Left ventricle myocardium inferior (tissue), 1 donor: ENCODE data around the gene ZNF587B. TPM values are rescaled to one million over a fixed set of nuclear protein-coding genes. Genes with fewer than 3 reads are reported as not detected.
"Not testable (repeated sequence)": the region's sequence is repeated elsewhere in the genome, so short reads cannot be mapped to it uniquely, and the experiment has no call there.

Source experiments
- DNase-seq: peaks from one replicate; pipeline ENCODE4 v3.0.0-alpha.2; 2020
- H3K27ac ChIP-seq: fragments of 200-600 bp; replicated peaks from 2 replicates; pipeline ENCODE4 v1.8.0; 2021
- H3K27me3 ChIP-seq: fragments of 200-600 bp; 2 replicates; pipeline ENCODE4 v1.8.0; 2021; ENCODE audit warnings: low read depth
- H3K36me3 ChIP-seq: fragments of 200-600 bp; 2 replicates; pipeline ENCODE4 v1.8.0; 2021
- H3K4me1 ChIP-seq: fragments of 200-600 bp; 2 replicates; pipeline ENCODE4 v1.8.0; 2021
- H3K4me3 ChIP-seq: fragments of 200-600 bp; 2 replicates; pipeline ENCODE4 v1.8.0; 2021; ENCODE audit warnings: mild to moderate bottlenecking, moderate library complexity
- H3K9me3 ChIP-seq: fragments of 200-600 bp; replicated peaks from 2 replicates; pipeline ENCODE4 v1.8.0; 2021
- intact Hi-C: fragments of 100-400 bp; cut with micrococcal nuclease; formaldehyde crosslinking; loops from one replicate; pipeline ENCODE4 v1.11.0; 2022
- total RNA-seq: library from RNA; stranded (reverse); fragmentation: NEBNext Ultra II Directional; extraction: Animal tissue kit (Norgen Biotek cat#: 25700); gene quantifications from one replicate; pipeline ENCODE4 v1.2.1, GENCODE V29; 2021
- TF ChIP-seq, protein P1 (sequence below): fragments of 200-600 bp; IDR thresholded peaks from 2 replicates; pipeline ENCODE4 v1.8.0; 2021; ENCODE audit warnings: antibody characterized with exemption, mild to moderate bottlenecking, borderline replicate concordance
- donor health status: DM: no; HTN: yes; CAD: no; lungs with severe emphysema.

Gene ZNF587B
- total RNA-seq, 1 donor from 2014 or later = 6.7 TPM

DNA sequence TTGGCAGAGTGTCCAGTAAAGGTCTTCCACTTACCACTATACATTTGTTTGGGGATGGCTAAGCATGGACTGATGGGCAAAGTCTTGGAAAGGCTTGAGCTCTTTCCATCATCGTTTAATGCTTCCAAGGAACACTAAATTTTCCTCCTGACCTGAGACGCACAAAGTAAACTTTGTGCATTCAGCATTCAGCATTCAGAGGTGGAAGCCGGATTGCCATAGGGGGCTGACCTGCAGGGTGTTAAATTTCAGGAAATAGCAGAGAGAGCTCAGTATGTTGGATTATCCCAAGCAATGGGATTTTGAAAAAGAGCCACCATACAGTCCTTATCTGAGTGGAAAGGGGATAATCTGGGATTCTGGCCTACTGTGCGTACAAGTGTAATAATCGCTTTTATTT lies 29.4 kb upstream of the ZNF587B start:
- intact Hi-C loops = no loop called here
- peaks cover 53% of the 10 kb centered on the region for H3K4me1 ChIP-seq
- no peaks in the 10 kb centered on the region for H3K9me3 ChIP-seq
- H3K4me3 ChIP-seq = no peak overlapping the region
- DNase-seq = no peak
- no peak overlapping the region for H3K27ac ChIP-seq
- H3K36me3 ChIP-seq = peaks cover 18% of the 10 kb centered on the region
- H3K27me3 ChIP-seq = no peaks in the 10 kb centered on the region
- TF ChIP-seq, protein P1, sequence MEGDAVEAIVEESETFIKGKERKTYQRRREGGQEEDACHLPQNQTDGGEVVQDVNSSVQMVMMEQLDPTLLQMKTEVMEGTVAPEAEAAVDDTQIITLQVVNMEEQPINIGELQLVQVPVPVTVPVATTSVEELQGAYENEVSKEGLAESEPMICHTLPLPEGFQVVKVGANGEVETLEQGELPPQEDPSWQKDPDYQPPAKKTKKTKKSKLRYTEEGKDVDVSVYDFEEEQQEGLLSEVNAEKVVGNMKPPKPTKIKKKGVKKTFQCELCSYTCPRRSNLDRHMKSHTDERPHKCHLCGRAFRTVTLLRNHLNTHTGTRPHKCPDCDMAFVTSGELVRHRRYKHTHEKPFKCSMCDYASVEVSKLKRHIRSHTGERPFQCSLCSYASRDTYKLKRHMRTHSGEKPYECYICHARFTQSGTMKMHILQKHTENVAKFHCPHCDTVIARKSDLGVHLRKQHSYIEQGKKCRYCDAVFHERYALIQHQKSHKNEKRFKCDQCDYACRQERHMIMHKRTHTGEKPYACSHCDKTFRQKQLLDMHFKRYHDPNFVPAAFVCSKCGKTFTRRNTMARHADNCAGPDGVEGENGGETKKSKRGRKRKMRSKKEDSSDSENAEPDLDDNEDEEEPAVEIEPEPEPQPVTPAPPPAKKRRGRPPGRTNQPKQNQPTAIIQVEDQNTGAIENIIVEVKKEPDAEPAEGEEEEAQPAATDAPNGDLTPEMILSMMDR = no peak

DNA sequence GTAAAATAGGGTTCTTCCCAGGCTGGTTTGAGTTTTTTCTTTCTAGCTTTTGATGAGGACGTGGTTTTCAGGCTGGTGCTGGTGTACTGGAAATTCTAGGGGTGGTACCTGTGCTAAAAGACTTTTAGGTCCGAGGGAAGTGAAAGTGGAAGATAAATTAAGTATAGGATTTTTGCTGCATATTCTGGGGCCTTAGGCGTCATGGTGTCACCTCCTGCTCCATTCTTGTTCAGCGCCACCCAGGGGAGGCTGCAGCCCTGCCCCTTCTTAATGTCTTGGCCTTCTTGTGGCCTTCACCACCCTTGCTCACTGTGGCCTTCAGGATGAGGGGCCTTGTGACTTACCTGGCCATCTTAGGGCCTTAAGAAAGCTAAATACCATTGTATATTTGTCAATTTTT lies 27.8 kb upstream of the ZNF587B start:
- no peaks in the 10 kb centered on the region for H3K27me3 ChIP-seq
- H3K4me3 ChIP-seq = no peak overlapping the region
- peaks cover 53% of the 10 kb centered on the region for H3K4me1 ChIP-seq
- TF ChIP-seq, protein P1 = no peak
- peaks cover 25% of the 10 kb centered on the region for H3K36me3 ChIP-seq
- H3K27ac ChIP-seq = no peak overlapping the region
- no peak for DNase-seq
- intact Hi-C loops = no loop called here
- no peaks in the 10 kb centered on the region for H3K9me3 ChIP-seq

DNA sequence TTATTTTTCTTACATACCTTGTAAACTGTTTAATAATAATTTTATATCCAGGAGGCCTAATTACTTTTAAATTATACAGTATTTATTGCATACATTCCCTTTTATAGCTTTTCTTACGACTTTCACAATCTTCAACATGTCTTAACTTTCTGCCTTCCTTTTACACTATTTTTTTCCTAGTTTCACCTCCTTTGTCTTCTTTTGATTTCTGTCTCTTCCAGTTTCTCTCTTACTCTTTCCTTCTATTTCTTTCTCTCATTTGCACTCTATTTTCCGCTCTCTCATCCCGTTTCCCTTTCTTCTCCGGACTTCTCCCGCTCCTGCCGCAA lies 26.9 kb upstream of the ZNF587B start:
- H3K4me3 ChIP-seq = peak overlapping the region; percentile 64
- peaks cover 53% of the 10 kb centered on the region for H3K4me1 ChIP-seq
- TF ChIP-seq, protein P1 = no peak
- H3K36me3 ChIP-seq = peaks cover 31% of the 10 kb centered on the region
- intact Hi-C loops = no loop called here
- no peaks in the 10 kb centered on the region for H3K9me3 ChIP-seq
- H3K27ac ChIP-seq = peak overlapping the region; percentile 71
- no peaks in the 10 kb centered on the region for H3K27me3 ChIP-seq
- no peak for DNase-seq

DNA sequence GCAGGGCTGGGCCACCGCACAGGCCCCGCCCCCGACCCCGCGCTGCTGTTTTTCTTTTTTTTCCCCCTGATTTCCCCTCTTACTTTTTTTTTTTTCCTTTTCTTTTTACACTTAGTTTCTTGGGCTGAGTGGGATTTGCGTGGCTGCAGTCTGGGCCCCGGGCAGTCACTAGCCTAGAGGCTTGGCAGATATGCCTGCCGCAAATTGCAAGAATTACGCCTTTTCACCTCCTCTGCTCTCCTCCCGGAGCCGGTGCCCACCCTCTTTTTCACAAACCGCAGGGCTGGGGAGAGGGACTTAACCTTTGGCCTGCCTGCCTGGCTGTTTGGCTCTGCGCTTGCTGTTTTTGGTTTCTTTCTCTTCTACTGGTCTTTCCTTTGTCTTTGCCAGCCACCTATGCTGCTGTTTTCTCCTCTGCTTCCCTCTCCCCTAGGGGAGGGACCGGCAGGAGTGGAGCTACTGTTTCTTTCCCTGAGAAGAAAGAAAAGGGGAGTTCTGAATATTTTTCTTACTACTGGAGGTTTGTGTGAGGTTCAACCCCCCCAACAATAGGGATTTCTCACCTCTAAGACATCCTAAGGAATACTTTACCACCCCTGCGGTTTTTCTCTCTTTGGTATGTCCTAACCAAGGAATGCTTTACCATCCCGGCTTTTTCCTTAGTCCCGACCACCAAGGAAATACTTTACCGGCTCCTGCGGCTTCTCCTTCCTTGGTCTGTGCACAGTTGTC lies 26.3 kb upstream of the ZNF587B start:
- intact Hi-C loops = no loop called here
- peaks cover 50% of the 10 kb centered on the region for H3K4me1 ChIP-seq

DNA sequence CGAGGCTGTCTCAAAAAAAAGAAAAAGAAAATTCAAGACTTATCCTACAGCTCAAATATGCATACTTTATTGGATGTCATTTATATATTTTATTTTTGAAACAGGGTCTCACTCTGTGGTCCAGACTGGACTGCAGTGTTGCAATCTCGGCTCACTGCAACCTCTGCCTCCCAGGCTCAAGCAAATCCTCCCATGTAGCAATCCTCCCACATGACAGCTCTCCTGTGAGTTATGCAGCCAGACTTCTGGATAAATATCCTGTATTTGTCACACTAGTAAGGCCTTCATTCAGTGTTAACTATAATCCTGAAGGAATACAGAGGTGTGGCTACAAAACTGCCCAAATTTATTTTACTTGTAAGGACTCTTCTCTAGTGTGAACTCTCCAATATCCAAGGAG lies 22.6 kb upstream of the ZNF587B start:
- intact Hi-C loops = no loop called here
- Histone ChIP-seq H3K27ac (no peak overlapping the region), H3K4me3 (no peak overlapping the region), H3K4me1 (peaks cover 48% of the 10 kb centered on the region), H3K36me3 (peaks cover 63% of the 10 kb centered on the region), H3K9me3 (no peaks in the 10 kb centered on the region), H3K27me3 (no peaks in the 10 kb centered on the region)
- TF ChIP-seq, protein P1 = no peak
- no peak for DNase-seq

More for the DNA sequence above, 26.3 kb upstream of the ZNF587B start:
- Histone ChIP-seq H3K9me3 (no peaks in the 10 kb centered on the region), H3K36me3 (peaks cover 35% of the 10 kb centered on the region), H3K27ac (peak overlapping the region; percentile 71), H3K4me3 (peak overlapping the region; percentile 64), H3K27me3 (no peaks in the 10 kb centered on the region)
- DNase-seq = no peak
- TF ChIP-seq, protein P1 = no peak

DNA sequence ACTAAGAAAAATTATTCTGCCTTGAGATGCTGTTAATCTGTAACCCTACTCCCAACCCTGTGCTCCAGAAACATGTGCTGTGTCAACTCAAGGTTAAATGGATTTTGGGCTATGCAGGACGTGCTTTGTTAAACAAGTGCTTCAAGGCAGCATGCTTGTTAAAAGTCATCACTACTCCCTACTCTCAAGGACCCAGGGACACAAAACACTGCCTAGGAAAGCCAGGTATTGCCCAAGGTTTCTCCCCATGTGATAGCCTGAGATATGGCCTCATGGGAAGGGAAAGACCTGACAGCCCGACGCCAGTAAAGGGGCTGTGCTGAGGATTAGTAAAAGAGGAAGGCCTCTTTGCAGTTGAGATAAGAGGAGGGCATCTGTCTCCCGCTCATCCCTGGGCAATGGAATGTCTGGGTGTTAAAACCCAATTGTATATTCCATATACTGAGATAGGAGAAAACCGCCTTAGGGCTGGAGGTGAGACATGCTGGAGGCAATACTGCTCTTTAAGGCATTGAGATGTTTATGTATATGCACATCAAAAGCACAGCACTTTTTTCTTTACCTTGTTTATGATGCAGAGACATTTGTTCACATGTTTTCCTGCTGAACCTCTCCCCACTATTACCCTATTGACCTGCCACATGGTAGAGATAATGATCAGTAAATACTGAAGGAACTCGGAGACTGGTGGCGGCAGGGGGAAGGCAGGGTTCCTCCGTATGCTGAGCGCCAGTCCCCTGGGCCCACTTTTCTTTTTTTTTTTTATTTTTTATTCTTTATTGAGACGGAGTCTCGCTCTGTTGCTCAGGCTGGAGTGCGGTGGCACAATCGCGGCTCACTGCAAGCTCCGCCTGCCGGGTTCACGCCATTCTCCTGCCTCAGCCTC lies 19.4 kb upstream of the ZNF587B start:
- DNase-seq, H3K27ac ChIP-seq, H3K9me3 ChIP-seq, H3K27me3 ChIP-seq, H3K4me3 ChIP-seq, intact Hi-C loops: not testable (repeated sequence)
- Histone ChIP-seq H3K4me1 (peaks cover 43% of the 10 kb centered on the region), H3K36me3 (peaks cover 63% of the 10 kb centered on the region)
